Caki2 (cell line): ENCODE data around the gene TBC1D3B. TPM values are rescaled to one million over a fixed set of nuclear protein-coding genes. Genes with fewer than 3 reads are reported as not detected.
"Not testable (repeated sequence)": the region's sequence is repeated elsewhere in the genome, so short reads cannot be mapped to it uniquely, and the experiment has no call there.

Experiments
- DNase-seq: peaks from one replicate; pipeline ENCODE4 v3.0.0-alpha.2; 2015; ENCODE audit warnings: low read depth
- in situ Hi-C: cut with HindIII; loops from 2 replicates; pipeline ENCODE4 v1.10.0; 2016; ENCODE audit warnings: low sequenced_read_pairs, low pct_unique_long_range_greater_than_20kb, mixed read lengths
- total RNA-seq: library from RNA; depleted of rRNA; stranded (reverse); fragments of >200 nt; shearing (Covaris generic); gene quantifications from 2 replicates; pipeline ENCODE4 v1.2.3, GENCODE V29; 2014; ENCODE audit warnings: low replicate concordance

Gene TBC1D3B
- total RNA-seq, 1 experiment from 2014 or later, result 0.95 TPM

DNA sequence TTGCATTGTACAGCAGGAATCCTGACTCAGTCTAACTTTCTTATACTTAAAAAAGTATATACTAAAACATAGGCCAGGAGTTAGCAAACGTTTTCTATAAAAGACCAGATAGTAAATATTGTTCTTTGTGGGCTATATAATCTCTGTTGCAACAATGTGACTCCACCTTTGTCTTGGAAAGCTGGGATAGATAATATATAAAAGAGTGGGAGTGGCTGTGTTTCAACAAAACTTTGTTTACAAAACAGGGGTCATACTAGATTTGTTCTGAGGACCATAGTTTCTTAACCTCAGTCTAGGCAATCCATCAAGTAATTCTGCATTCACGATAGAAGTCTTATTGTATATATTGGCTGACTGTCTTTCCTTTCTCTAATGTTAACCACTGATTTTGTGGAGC is 9.0 kb upstream of the TBC1D3B start:
- no peak for DNase-seq
- in situ Hi-C loops, result no loop called here

DNA sequence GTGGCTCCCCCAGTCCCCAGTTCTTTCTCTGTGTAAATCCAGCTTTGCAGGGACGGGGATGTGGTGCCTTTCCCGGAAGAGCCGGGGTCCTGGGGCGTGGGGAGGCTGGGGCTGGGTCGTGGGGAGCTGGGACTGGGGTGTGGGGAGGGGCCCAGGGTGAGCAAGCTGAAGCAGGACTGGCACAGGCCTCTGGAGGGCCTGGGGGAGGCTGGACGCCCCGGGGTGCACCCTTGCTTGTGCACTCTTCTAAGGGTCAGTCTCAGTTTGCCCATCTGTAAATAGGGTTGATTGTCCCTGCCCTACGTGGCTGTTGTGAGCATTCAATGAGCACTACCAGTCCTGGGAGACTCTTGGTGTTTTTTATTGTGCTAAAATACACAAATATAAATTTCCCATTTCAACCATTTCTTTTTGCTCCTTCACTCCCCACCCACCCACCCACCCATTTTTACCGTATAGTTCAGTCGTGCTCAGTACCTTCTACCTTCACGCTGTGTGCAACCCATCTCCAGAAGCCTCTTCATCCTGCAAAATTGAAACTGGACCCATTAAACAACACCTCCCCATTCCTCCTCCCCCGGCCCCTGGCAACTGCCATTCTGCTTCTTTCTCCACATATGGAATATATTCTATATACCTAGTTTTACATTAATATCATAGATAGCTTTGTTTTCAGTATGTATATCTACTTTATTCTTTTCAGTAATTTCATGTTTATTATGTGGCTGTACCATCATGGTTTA is 7.8 kb upstream of the TBC1D3B start:
- no peak for DNase-seq
- in situ Hi-C loops, result no loop called here

DNA sequence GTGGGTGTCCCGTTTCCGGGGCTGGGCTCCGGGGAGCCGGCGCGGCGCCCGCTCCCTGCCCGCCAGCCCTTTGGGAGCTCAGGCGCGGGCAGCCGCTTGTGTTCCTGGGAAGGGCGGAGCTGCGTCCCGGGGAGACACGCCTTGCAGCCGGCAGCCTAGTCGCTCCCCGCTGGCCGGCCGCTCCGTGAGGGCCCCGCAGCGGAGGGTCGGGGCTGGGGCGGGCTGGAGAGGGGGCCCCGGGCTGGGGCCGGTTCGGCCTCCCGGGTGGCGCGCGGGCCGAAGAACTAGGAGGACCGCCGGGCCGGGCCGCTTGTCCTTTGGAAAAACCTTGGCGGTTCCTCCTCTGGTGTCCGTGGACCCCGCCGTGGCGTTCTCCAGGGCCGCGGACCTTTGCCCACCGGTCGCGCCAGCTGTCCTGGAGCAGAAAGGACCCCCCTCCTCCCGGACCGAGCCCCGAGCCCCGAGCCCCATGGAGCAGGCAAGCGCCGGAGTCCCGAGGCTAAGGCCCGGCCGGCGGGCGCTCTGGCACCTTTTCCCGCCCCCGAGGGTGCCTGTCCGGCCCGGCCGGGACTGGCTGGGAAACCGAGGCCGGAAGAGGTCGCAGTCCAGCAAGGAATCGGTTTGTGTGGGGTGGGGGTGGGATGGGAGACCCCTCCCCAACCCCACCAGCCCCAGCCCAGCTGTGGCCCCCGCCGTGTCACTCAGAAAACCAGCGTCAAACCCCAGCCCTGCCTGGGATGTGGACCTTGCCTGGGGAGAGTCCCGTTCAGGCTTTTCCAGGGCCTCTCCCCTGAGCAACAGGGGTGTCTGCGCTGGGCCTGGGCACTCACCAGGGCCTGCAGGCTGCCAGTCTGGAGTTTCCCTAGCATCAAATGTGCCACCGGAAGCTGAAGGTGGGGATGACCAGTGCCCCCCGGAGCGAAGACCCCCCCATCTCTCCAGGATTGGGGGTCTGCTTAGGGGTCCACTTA is 6.8 kb upstream of the TBC1D3B start:
- in situ Hi-C loops, result no loop called here
- peak; percentile 56 for DNase-seq

DNA sequence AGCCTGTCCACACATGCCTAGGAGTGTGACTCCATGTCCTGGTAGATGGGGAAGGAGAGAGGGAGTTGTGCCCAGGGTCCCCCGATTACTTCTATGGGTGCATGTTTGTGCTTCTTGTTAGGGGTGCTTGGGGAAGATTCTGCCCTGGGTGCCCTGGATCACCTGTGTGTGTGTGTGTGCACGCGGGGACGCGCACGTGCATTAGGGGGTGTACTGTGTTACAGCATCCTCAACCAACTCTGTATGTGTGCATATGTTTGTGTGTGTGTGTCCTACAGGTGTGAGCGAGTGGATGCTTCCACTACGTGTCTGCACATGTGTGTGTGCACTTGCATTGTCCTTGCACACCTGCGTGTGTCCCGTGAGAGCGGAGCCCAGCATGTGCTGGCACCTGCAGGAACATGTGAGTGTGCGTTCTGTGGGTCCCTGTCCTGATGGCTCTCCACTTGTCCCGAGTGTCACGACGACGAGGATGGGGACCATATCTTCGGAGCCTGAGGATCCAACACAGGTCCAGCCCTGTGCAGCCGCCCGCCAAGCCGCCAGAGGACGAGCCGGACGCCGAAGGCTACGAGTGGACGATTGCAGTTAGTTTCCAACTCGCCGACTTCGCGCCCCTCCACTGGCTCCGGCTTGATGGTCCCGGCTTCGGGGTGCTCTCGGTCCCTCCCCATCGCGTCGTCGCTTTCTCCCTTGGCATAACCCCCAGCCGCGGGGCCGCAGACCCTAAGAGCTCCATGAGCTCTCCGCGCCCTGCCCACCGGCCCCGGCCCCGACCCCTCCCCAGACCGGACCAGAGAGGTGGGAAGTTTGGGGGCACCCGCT is 6.0 kb upstream of the TBC1D3B start:
- in situ Hi-C loops, result no loop called here
- no peak for DNase-seq

DNA sequence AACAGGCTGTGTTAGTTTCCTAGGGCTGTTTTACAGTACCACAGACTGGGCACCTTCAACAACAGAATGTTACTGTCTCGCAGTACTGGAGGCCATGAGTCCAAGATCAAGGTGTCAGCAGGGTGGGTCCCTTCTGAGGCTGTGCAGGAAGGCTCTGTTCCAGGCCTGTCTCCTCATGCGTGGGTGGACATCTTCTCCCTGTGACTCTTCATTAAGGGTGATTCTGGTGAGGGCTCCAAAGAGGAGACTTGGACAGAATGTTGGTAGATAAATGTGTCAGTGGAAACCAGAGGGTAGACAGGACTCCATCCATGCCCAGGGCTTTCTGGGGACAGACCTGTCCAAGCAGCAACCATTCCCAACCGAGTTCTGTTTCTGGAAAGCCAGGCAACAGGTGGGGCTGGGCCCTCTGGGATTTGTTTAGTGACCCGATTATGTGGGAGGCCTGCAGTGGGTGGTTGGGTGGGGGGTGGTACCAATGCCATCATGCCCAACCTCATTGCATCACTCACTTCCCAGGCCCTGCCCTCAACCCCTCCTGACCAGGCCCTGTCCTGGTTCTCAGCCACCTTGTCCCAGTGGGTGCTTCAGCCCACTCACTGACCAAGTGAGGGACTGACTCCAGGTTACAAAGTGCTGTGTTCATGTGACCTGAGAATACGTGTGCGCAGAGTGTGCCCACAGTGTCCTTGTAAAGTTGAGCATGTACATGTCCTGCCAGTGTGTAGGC is 5.2 kb upstream of the TBC1D3B start:
- in situ Hi-C loops, result not testable (repeated sequence)

DNA sequence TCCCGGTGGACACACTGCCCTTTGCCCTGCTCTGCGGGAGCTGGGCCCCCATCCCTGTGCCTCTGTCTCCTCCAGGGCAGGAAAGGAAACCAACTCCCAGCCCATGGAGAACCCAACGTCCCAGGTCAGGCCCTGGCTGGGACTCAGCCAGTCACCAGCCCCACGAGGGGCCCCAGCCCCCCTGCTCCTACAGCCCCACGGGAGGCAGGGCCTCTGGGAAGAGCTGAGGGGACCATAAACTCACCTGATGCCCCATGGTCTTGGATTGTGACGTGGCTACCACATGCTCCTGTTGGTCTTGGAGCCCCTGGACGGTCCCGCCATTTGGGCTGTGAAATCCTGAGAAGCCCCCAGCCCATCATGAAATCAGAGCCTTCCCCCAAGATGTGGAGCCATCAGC is 7.6 kb downstream of the TBC1D3B start:
- in situ Hi-C loops, DNase-seq: not testable (repeated sequence)

More for the DNA sequence above, 5.2 kb upstream of the TBC1D3B start:
- DNase-seq, result not testable (repeated sequence)

DNA sequence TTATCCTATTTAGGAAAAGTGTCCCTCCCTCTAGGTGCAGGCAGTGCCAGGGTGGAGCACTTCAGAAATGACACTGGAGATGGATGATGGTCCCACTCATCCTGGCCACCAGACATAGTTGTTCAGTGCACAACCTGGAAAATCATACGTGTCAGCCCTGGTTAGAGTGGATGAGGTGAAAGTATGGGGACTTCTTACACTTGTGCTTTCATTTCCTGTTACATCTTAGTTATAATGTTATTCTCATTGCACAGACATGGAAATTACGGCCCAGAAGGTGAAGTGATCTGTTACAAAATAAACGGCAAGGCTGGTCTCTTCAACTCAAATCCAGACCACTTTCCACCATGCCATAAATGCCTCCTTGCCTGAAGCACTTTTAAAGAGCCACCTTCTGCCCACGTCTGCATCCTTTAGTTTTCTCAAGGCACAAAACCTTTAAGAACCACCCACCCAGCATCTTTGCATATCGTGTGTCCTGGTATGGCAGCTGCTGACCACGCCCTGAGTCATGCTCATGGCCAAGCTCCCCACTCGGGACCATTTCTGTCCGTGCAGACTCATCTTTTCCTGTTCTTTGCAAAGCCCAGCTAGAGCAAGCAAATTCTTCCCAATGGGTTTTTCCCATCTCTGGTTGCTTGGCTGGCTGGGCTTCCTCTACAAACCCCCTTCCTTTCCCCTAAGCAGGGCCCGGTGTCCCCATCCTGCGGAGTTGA is 22.4 kb downstream of the TBC1D3B start:
- no peak for DNase-seq
- in situ Hi-C loops, result no loop called here

DNA sequence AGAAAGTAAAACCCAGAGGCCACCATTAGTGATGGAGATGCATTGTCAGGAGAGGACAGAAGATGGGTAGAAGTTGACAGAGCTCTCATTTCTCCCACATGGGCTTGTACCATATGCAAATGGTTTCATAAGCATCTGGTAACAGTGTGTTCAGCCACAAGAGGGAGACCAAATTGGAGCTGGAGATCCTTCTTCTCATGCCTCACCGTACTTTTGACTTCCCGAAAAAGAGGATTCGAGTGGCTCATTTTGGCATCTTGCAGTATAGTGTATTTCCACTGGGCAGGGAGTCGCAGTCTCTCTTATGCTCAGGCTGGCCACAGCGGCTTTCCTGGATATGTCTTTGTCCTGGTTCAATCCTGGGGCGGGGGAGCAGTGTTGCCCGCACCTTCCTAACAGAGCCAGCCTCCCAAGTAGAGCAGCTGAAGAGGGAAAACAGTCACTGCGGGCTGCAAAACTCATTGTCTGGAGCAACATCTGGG is 23.8 kb downstream of the TBC1D3B start:
- in situ Hi-C loops, result no loop called here
- no peak for DNase-seq

DNA sequence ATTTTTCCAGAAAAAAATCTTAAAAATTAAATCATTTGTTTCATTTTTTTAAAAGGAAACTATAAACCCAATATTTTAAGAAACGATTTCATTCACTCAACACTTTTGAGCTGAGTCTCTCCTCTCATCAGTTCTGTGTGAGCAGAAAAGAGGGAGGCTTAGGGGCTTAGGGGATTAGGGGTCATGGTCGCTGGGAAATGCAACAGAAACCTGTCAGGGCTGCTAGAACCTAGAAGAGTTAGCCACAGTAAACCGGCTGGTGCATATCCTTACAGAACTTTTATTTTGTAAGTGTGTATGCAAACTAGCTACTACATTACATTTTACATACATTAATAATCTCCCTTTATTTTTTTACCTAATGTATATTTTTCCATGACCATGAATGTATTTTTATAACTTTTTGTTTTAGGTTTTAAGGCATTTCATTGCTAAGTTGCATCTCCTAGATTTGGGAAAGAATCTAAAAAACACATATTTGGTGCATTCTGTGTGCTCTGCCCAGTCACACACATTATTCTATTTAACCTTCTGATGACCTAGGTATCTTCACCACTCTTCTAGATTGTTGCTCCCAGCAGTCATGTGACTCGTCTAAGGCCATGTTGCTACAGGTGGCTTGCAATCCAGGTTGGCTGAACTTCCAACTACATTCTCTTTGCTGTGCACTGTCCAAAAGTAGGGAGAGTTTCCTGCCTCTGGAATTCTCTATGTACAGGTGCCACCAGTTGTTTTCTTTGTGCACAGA is 24.4 kb downstream of the TBC1D3B start:
- in situ Hi-C loops, result no loop called here
- DNase-seq, result no peak

DNA sequence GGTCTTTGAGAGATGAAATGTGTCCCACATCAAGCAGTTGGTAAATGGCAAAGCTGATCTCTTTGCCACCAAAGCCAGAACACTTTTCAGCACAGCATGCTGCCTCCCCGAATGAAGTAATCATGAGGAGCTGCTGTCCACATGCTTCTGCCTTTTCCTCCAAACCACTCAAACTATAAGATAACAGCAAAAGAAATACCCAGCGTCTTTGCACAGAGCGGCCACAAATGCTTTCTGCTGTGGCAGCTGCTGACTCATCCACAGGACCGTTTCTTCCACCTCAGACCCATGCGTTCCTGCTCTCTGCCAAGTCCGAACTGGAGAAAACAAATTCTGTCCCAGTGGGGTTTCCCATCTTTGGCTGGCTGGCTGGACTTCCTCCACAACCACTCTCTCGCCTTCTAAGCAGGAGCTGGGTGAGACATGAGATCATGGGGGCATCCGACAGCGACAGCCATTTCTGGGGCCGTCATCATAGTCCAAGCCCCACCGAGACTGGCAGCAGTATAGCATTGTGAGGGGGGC is 27.1 kb downstream of the TBC1D3B start:
- no peak for DNase-seq
- in situ Hi-C loops, result no loop called here

DNA sequence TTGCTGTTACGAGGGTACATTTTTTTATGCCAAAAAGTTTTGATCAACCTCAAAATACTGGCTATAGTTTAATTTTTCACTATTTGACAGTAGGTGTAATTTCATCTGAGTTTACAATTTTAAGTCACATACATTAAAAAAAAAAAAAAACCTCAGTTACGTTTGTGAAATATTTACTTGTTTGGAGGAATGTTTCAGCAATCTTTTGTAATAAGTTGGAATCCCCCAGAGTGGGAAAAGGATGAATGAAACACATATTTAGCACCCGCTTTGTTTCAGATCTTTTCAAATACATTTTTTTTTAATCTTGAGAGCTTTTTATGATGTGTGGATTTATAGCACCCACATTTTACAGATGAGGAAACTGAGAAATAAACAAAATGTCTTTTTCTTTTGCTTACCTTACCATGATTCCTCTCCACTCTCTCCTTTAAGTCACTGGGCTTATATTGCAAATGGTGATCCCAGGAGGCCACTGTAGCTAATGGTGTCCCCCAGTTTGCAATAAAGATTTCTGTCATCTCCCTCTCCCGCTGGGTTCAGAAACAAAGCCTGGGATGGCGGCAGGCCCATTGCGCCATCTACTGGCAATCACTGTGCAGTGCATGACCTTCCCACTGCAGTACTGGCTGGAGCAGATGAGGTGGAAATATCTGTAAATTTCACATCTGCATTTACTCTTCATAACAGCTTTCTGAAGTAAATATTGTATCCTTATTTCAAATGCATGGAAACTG is 27.7 kb downstream of the TBC1D3B start:
- peak; percentile 68 for DNase-seq
- in situ Hi-C loops, result no loop called here

DNA sequence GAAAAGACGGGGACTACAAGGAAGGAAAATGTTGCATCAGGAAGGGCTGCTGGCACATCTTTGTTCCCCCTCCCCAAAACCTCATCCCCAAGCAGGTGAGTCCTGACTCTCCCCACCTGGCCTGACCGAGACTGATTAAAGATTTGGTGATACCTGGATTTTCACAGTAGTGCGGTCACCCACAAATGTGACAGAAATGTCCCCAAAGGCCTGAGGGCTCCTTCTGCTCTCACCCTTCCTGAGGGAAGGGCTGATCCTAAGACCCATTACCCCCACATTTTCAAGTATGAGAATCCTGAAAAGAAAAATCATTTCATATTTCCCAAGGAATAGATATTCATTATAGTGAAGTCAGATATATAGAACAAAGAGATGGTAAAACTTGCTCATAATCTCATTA is 28.8 kb downstream of the TBC1D3B start:
- no peak for DNase-seq
- in situ Hi-C loops, result no loop called here

DNA sequence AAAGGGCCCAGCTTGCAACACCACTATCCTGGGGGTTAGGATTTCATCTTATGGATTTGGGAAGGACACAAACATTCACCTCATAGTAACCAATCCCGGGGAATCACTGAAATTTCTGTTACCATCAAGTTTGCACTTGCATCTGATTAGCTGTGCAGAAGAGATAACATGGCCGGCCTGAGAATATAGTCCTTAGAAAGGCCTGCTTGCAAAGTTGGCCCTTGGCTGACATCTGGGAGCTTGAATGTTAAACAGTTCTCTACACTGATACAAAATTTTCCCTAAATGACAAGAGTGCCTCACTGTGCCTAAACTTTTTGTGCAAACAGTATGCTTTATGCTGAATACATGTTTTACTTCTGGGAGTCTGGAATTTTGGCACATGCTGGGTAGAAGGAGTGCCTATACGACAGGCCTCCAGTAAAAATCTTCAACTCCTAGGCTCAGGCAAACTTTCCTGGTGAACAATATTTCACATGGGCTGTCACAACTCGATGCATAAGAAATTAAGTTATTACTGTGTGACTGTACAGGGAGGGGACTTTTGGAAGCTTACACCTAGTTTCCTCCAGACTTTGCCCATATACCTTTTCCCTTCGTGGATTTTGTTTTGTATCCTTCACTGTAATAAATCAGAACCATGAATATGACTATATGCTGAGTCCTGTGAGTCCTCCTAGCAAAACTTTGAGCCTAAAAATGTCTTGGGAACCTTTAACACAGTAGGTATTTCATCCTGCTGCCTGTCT is 31.3 kb downstream of the TBC1D3B start:
- in situ Hi-C loops, result no loop called here
- no peak for DNase-seq

DNA sequence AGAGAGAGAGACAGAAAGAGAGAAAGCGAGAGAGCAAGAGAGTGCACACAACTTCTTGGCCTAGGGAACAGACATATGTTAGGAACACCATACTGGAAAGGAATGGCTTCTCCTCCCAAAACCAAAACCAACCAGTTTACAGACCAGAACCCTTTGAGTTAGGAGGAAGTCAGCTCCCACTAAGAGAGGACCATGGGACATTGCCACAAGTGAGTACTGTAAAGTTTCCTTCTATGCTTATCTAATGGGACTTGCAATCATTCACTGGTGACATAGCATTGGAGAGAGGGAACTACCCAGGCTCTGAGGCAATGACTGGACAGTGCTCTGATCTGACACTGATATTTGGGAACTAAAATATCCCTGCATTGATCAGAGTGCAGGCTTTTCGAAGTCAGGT is 32.4 kb downstream of the TBC1D3B start:
- in situ Hi-C loops, result no loop called here
- no peak for DNase-seq

DNA sequence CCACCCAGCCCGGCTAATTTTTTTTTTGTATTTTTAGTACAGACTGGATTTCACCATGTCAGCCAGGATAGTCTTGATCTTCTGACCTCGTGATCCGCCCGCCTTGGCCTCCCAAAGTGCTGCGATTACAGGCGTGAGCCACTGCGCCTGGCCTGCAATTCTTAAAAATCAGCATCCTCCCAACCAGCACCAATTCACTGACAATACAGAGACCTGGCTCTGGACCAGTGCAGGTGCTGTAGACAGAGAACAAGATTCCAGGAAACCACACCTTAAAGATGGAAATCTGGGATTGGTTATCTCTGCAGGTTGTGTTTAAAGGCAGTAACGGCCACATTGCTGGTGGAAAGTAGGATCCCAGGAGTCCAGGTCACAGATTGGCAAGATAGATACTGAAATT is 33.6 kb downstream of the TBC1D3B start:
- no peak for DNase-seq
- in situ Hi-C loops, result no loop called here
